HG03575 (cell line): ENCODE results near the gene SEMA4B.
A peak's percentile ranks its signal among the peaks of the same experiment; 100 is the strongest.
"Not testable (repeated sequence)": the region's sequence is repeated elsewhere in the genome, so short reads cannot be mapped to it uniquely, and the experiment has no call there.

Experiments
- ATAC-seq: cut with Tn5 transposase; IDR thresholded peaks from one replicate; pipeline ENCODE4 v1.9.1; 2021; ENCODE audit not compliant: unreplicated experiment, insufficient number of reproducible peaks, low FRiP score; ENCODE audit errors: extremely low read depth

SEMA4B gene

DNA sequence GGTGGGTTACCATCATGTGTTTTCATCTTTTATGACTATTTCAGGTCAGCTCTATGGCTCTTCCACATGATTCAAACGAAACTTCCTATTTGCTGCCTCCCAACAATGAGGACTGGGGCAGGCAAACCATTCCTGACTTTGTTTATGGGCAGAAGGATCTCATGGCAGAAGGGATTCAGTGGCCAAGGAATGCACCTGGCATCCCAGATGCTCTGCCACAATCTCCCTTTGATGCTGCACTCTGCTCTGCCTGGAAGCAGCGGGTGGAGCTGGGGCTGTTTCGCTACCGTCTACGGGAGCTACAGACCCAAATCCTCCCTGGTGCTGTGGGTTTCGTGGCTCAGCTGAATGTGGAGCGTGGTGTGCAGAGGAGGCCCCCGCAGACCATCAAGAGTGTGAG, 39.7 kb downstream of the SEMA4B start:
- ATAC-seq: no peak

DNA sequence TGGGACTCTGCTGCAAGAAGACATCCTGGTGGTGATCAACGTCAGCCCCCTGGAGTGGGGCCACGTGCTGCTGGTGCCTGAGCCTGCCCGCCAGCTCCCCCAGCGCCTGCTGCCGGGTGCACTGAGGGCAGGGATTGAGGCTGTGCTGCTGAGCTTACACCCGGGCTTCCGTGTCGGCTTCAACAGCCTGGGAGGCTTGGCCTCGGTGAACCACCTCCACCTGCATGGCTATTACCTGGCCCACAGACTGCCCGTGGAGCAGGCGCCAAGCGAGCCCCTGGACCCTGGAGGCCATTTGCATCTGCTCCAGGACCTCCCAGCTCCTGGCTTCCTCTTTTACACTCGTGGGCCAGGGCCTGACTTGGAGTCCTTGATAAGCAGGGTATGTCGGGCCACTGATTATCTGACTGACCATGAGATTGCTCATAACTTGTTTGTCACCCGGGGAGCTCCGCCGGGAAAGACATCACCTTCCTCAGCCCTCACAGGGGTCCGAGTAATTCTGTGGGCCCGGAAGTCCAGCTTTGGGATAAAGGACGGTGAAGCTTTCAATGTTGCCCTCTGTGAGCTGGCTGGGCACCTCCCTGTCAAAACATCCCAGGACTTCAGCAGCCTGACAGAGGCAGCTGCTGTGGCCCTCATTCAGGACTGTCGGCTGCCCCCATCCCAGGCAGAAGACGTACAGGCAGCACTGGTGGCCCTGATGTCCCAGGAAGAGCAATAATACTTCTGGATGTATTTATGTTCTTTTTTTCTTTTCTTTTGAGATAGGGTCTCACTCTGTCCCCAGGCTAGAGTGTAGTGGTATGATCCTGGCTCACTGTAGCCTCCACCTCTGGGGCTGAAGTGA, 40.4 kb downstream of the SEMA4B start:
- ATAC-seq: no peak

DNA sequence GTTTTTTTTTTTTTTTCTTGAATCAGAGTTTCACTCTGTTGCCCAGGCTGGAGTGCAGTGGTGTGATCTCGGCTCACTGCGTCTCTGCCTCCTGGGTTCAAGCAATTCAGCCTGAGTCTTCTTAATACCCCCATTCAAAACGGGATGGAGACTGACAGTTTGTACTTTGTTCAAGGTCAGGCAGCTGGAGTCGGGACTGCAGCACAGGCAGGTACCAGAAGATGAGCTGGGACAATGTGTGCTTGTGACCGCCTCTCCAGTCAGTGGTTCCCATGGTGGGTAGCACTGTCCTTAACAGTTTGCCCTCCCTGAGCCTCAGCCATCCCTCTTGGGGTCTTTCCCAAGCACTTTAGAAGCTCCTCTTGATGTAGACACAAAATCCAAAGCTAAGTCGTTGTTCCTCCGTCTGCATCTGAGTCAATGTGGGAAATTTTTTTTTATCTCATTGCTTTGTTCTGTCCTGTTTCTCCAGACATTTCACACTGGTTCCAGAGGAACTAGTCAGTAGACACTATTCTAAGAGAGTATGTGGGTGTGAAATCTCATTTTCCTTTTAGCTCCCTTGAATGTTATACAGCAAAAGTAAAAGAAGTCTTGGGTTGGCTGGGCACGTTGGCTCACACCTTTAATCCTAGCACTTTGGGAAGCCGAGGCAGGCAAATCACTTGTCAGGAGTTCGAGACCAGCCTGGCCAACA, 43.0 kb downstream of the SEMA4B start:
- ATAC-seq: no peak

DNA sequence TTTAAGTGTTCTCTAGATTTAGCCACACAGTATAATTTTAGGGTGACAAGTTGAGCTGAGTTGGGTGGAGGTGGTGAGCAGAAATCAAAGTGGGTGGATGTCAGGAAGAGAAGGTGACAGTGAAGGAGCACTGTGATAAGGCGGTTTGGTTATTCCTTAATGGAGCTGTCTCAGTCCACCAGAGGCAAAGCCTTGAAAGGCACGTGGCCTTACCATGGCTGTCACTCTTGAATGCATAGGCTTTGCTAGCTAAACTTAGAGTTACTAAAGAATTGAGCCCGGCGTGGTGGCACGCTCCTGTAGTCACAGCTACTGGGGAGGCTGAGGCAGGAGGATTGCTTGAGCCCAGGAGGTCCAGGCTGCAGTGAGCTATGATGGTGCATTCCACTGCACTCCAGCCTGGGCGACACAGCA, 47.7 kb downstream of the SEMA4B start:
- no peak for ATAC-seq

DNA sequence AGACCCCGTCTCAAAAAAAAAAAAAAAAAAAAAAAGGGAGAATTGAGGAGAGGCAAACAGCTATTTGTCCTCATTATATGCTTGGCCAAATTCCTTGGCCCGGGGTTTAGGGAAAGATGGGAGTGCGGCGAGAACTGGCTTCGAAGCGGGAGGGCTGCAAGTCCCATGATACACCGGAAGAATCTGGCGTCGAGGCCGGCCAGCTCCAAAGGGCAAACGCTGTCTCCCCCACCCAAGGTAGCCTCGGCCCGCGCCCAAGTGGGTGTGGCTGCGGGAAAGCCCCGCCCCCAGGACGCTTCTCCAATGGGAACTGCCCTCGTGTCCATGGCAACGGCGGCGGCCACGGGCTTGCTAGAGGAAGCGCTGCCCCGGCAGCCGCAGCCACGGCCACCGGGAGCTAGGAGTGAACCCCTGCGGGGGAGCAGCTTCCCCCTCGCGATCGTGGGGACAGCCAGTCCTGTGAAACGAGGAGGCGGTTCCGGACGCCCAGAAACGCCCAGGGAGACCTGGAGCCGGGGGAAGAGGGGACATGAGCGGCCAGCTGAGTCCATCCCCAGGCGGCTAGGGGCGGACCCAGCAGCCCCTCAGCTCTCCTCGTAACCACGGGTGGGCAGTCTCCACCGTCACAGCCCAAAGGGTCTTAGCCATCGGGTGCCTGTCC, 48.2 kb downstream of the SEMA4B start, which contains the start of gene TTLL13:
TSS of gene TTLL13 (plus strand) at position 354 of the 661 bp plus-strand sequence. CDS start 1,075 bp downstream, outside the sequence.
- ATAC-seq: no peak

DNA sequence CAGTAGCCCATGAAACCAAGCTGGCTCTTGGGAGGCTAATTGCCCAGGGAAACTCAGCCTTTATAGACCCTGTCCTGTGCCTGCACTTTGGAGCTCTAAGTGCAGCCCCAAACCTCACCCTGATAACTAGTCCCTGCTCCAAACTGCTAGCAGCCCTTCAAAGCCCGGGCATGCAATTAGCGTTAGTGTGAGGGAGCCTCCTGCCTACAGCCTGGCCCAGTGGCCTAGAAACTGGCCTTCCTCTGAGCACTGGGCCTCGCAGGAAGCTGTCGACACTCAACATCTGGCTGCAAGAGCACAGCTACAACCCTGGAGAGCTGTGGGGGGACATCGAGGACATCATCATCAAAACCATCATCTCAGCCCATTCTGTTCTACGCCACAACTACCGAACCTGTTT, 56.6 kb downstream of the SEMA4B start:
- ATAC-seq: no peak

DNA sequence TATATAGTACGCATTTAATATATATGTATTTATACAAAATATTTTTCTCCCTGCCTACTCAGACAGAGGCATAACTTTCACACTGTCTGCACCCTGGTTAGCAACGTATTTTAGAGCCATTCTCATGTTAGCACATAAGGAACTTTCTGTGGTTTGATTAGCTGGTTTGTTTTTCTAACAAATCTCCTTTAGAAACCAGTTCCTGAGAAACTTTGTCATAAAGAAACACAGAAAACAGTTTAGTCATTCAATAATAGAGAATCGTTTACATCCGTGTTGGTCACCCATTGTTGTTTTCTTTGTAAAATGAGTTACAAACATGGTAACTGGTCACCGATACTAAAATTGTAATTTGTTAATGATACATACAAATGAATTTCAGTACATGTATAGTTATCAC, 58.4 kb downstream of the SEMA4B start:
- peak; percentile 63 for ATAC-seq

DNA sequence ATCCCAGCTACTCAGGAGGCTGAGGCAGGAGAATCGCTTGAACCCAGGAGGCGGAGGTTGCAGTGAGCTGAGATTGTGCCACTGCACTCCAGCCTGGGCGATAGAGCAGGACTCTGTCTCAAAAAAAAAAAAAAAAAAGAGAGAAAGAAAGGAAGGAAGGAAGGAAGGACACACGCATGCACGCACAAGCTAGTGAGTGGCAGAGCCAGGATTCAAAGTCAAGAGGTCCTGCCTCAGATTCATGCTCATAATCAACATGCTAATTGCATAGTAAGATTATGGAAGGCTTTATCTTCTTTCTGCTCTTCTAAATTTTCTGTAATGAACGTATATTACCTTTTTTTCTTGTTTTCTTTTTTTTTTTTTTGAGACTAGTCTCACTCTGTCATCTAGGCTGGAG, 59.6 kb downstream of the SEMA4B start:
- not testable (repeated sequence) for ATAC-seq

DNA sequence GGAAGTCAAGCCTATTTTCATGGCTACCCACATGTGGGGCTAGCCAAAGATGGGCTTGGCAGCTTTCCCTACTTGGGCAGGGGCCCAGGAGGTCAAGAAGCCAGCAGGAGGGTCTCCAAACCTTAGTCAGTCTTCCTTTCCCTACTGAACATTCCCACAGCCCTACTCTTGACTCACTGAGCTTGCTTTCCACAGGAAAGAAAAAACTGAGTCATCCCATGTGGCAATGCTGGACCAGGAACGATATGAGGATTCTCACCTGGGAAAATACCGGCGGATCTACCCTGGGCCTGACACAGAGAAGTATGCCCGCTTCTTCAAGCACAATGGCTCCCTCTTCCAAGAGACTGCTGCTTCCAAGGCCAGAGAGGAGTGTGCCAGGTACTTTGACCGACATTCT, 60.7 kb downstream of the SEMA4B start:
- ATAC-seq: no peak

DNA sequence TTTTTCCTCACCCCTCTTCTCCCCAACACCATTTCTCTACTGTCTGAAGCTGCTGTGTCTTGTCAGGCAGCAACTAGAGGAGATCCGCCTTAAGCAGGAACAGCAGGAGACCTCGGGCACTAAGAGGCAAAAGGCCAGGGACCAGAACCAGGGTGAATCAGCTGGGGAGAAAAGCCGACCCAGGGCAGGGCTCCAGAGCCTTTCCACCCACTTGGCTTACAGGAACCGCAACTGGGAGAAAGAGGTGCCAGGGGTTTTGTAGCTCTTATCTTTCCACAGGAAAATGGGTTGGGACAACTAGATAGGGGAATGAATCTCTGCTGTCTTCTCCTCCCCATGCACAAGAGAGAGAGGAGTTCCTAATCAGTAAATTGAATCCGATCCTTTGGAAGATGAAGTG, 61.3 kb downstream of the SEMA4B start:
- ATAC-seq: no peak

DNA sequence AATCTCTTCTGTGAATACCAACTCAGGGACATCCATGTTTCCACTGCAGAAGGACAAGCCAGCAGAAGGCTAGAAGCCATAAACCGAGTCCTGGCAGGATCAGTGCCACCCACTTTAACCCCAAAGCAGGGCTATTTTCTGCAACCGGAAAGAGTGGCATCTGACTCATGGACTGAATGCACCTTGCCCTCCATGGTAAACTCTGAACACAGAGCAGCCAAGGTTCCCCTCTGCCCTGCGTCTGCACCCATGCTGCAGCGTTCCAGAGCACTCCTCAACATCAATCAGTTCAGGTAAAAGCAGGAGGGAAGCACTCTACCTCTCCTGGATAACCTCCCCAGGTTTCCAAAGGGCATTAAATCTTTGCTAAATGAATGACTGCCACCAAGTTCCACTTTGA, 63.5 kb downstream of the SEMA4B start:
- no peak for ATAC-seq

DNA sequence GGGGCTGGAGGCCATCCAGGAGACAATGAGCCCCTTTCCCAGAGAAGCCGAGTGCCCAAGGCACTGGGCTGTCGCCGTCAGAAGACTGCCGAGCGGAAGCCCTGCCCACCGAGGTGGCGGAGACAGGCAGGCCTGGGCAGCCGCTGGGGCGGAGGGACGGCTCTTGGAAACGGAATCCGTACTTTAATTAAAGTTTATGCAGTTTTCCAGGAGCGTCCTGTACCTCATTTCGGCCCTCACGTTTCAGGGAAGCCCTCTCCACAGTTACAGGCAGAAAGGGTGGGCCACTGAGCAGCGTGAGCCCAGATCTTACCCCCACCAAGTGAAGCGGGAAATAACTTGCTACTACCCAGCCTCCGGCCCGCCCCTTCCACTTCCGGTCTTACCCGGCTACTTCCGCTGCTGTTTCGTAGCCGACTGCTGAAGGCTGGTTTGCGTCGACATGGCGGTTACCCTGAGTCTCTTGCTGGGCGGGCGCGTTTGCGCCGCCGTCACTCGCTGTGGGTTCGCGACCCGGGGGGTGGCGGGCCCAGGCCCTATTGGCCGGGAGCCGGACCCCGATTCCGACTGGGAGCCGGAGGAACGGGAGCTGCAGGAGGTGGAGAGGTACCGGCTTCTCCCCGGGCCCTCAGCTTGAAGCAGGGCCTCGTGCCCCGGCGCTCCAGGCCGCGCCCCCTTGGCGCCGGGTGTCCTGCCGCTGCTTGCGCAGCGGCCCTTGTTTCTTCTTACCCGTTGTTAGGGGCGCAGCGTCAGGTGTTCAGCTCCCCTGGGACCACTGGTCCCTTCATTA, 64.3 kb downstream of the SEMA4B start, which contains the start of gene NGRN:
TSS of gene NGRN (plus strand) at position 402 of the 790 bp plus-strand sequence. CDS start at position 443, 41 bp downstream.
- ATAC-seq: peak; percentile 69

DNA sequence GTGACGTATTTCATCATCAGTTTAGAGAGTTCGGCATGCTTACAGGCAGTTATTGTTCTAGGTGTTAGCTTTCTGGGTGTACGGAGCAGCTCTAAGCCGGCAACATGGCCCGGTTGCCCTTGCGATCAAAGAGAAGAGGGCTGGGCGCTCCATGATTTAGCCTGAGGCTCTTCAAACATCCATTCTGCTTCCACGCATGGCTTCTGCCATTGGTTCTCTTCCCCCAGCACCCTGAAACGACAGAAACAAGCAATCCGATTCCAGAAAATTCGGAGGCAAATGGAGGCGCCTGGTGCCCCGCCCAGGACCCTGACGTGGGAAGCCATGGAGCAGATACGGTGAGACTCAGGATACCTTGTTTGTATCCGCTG, 64.9 kb downstream of the SEMA4B start:
- no peak for ATAC-seq

DNA sequence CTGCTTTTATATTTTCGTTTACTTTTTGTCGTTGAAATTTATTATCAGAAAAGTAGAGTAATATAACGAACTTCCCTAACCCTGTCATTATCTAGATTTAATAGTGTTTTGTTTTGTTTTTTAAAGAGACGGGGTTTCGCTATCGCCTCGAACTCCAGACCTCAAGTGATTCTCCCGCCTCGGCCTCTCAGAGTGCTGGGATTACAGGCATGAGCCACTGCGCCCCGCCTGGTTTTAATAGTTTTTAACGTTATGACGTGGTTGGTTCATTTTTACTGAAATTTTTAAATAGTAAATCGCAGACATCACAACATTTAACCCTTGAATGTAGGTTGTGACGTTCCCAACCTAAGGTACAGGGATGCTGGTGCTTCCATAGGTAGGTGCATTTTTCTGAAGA, 65.4 kb downstream of the SEMA4B start:
- no peak for ATAC-seq

DNA sequence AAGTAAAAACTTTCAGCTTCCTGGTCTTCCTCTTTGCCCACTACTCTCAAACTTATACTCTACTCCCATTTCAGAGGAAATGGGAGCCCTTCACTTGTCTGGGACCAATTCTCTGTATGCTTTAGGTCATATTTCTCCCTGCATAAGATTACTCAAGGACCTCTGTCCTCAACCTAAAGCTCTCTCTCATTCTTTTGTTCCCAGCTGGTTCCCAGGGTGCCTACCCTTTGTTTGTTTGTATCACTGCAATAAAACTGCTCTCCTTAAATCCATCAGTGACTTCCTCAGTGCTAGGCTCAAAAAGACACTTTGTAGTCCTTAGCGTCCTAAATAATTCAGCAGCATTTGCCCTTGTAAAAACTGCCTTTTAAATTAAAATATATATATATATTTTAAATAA, 67.3 kb downstream of the SEMA4B start:
- ATAC-seq: no peak

DNA sequence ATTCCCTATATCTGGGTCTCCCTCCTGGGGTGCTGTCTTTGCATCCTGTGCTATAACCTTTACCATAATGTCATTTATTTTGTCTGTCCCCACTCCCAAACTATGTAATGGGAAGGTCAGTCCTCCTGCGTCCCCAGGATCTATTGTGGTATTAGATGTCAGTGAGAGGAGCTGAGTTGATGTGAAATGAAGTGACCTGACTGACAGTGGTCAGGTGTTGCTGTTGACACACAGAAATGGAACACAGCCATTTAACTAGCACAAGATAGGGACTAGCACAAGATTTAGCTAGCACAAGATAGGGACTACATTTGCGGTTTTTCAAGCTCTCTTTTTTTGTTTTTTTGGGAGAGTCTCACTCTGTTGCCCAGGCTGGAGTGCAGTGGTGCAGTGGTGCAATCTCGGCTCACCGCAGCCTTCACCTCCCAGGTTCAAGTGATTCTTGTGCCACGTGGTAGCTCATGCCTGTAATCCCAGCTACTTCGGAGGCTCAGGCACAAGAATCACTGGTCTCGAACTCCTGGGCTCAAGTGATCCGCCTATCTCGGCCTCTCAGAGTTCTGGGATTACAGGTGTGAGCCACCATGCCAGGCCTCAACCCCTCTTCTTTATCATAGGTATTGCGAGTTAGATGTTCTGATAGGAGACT, 69.5 kb downstream of the SEMA4B start:
- no peak for ATAC-seq

DNA sequence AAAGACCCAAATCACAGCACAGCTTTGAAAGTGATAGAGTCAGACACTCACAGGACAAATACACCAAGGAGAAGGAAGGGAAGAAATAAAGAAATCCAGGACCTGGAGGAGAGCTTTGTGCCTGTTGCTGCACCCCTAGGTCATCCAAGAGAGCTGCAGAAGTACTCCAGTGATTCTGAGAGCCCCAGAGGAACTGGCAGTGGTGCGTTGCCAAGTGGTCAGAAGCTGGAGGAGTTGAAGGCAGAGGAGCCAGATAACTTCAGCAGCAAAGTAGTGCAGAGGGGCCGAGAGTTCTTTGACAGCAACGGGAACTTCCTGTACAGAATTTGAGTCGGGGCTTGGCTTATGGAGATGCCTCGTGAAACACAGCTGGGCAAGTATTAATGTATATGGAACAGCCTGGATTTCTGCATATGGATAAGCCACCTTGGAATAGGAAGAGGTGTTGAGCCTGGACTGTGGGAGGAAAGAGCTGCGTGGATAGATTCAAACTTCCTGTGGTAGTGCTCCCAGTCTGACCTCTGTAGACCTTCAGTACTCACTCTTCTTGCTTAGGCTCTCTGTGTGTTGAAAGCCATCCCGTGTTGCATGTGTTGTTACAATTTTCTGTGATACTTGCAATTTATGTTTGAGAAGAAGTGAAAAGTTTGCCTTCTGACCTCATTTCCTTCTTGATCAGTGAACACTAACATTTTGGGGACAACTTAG, 70.5 kb downstream of the SEMA4B start:
- ATAC-seq: no peak

DNA sequence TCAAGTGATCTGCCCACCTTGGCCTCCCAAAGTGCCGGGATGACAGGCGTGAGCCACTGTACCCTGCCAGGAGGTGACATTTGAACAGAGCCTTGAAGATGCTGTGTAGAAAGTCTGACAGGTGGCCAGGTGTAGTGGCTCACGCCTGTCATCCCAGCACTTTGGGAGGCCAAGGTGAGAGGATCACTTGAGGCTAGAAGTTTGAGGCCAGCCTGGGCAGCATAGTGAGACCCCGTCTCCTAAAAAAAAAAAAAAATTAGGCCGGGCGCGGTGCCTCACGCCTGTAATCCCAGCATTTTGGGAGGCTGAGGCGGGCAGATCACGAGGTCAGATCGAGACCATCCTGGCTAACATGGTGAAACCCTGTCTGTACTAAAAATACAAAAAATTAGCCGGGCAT, 77.3 kb downstream of the SEMA4B start:
- ATAC-seq: not testable (repeated sequence)
